Right lobe of liver (tissue), 4 donors: Measurements from ENCODE around the gene PRR4.

ENCODE experiments used
- CTCF ChIP-seq, 4 donors: fragments of 200-600 bp in 3 of 4; fragments of 450-650 bp in 1 of 4; IDR thresholded peaks; one replicate each; pipeline versions ENCODE4 v1.5.1 to v1.8.0; 2016 to 2022; ENCODE audit warnings: antibody characterized with exemption in 4 of 4, mild to moderate bottlenecking in 2 of 4
- POLR2A ChIP-seq: fragments of 450-650 bp; IDR thresholded peaks from one replicate; pipeline ENCODE4 v1.6.1; 2017; ENCODE audit warnings: antibody characterized with exemption, mild to moderate bottlenecking
- donor health status: DM: no; HTN: no; CAD: no.
- donor health status: DM: no; HTN: no; CAD: no.
- donor health status: DM: no; HTN: yes; CAD: no.

GRCh38 chr12:10867381-10867780 is 18.1 kb upstream of the PRR4 start:
- TF ChIP-seq POLR2A: no peak
- peak; percentile 41 to 59 (median 54) for TF ChIP-seq CTCF (IDR thresholded peaks at IDR 0.05)
